A673 (cell line): ENCODE measurements around the gene ZSWIM5. TPM values are rescaled to one million over a fixed set of nuclear protein-coding genes. Genes with fewer than 3 reads are reported as not detected.
"Not testable (repeated sequence)": the region's sequence is repeated elsewhere in the genome, so short reads cannot be mapped to it uniquely, and the experiment has no call there.

Source experiments
- BruUV-seq: library from RNA; stranded (reverse); fragments of 400-500 nt; replicated peaks from 2 replicates; lab custom pipeline; 2021; lab: Mats Ljungman, UMichigan
- CTCF ChIA-PET: fragments of 300-600 bp; sonication (Branson Sonifier 250); formaldehyde crosslinking; loops from one replicate; lab custom pipeline; 2022; ENCODE audit warnings: antibody characterized with exemption; lab: Charles Lee
- POLR2A ChIA-PET: fragments of 300-600 bp; sonication (Branson Sonifier 250); formaldehyde crosslinking; loops from one replicate; lab custom pipeline; 2022; ENCODE audit warnings: antibody characterized with exemption; ENCODE audit not compliant: low non-redundant PET; lab: Charles Lee
- DNase-seq: peaks from one replicate; pipeline ENCODE4 v3.0.0-alpha.2; 2015; ENCODE audit warnings: low spot score
- H3K27ac ChIP-seq: fragments of 200-600 bp; sonication (generic); 2 replicates; pipeline ENCODE4 v1.5.1; 2016; ENCODE audit warnings: mixed run types, low read depth, mild to moderate bottlenecking, mixed read lengths, antibody characterized with exemption, low read length; ENCODE audit not compliant: poor library complexity, severe bottlenecking
- H3K27me3 ChIP-seq: fragments of 200-600 bp; sonication (generic); replicated peaks from 2 replicates; pipeline ENCODE4 v1.6.1; 2017; ENCODE audit warnings: mixed run types, low read depth, mild to moderate bottlenecking, mixed read lengths, antibody characterized with exemption, low read length; ENCODE audit not compliant: insufficient read depth, poor library complexity
- H3K36me3 ChIP-seq: fragments of 200-600 bp; sonication (generic); 2 replicates; pipeline ENCODE4 v1.6.1; 2016; ENCODE audit warnings: mixed run types, mild to moderate bottlenecking, mixed read lengths, antibody characterized with exemption, low read length; ENCODE audit not compliant: insufficient read depth, poor library complexity, severe bottlenecking
- H3K4me1 ChIP-seq: fragments of 200-600 bp; sonication (generic); 2 replicates; pipeline ENCODE4 v1.6.1; 2017; ENCODE audit warnings: mixed run types, mild to moderate bottlenecking, mixed read lengths, antibody characterized with exemption, low read length; ENCODE audit not compliant: insufficient read depth, poor library complexity, severe bottlenecking
- H3K4me3 ChIP-seq: fragments of 200-600 bp; sonication (generic); 2 replicates; pipeline ENCODE4 v1.5.1; 2016; ENCODE audit warnings: low read depth, mixed run types, mild to moderate bottlenecking, mixed read lengths, low read length; ENCODE audit not compliant: poor library complexity, severe bottlenecking
- H3K9me3 ChIP-seq: fragments of 200-600 bp; sonication (generic); 2 replicates; pipeline ENCODE4 v1.6.1; 2016; ENCODE audit warnings: mixed run types, low read depth, mild to moderate bottlenecking, mixed read lengths, antibody characterized with exemption, low read length; ENCODE audit not compliant: poor library complexity, severe bottlenecking
- EZH2 ChIP-seq: fragments of 200-600 bp; sonication (generic); IDR thresholded peaks from 2 replicates; pipeline ENCODE4 v1.6.1; 2017; ENCODE audit warnings: borderline replicate concordance, low read depth, mild to moderate bottlenecking, mixed read lengths, antibody characterized with exemption, low read length; ENCODE audit not compliant: poor library complexity, severe bottlenecking
- intact Hi-C: fragments of 100-400 bp; cut with micrococcal nuclease; formaldehyde crosslinking; loops from one replicate; pipeline ENCODE4 v1.10.0; 2022; ENCODE audit not compliant: unreplicated experiment
- total RNA-seq: library from RNA; stranded (reverse); gene quantifications from 2 replicates; pipeline ENCODE4 v1.2.3, GENCODE V29; 2021
- TF ChIP-seq, protein P1 (sequence below): fragments of 300-800, 200-600 bp; sonication (generic); conservative IDR thresholded peaks from 2 replicates; pipeline ENCODE4 v1.5.1; 2017; ENCODE audit warnings: low read depth, mild to moderate bottlenecking, antibody characterized with exemption, low read length, moderate library complexity, mixed read lengths

ZSWIM5 gene
- total RNA-seq, 1 experiment from 2014 or later: 0.67 TPM

DNA sequence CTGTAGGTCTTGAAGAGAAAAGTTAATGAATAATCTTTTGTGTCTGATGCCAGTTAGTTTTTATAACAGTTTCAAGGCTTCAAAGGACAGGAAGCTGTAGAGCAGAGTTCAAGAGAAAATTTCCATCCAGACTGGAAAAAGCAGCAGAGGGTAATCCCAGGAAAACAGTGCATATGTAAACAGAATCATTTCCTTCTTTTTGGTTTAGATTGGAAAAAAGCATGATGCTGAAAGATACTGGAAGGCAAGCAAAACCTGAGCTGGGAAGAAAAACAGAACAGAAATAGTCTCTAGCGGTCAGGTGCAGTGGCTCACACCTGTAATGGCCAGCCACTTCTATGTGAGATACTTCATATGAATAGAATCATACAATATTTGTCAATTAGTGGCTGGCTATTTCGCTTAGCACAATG is 71.9 kb downstream of the ZSWIM5 start:
- POLR2A ChIA-PET: no interaction called here
- no peak overlapping the region for H3K4me3 ChIP-seq
- no peaks in the 10 kb centered on the region for H3K9me3 ChIP-seq
- intact Hi-C loops: no loop called here
- CTCF ChIA-PET: interaction anchor here (0.6 kb wide), 1 partner anchor 169 kb away, joined by 4 read pairs; no protein-coding TSS in a partner anchor
- BruUV-seq: no TSS peak
- no peaks in the 10 kb centered on the region for H3K27me3 ChIP-seq
- no peak overlapping the region for H3K27ac ChIP-seq
- no peak for DNase-seq
- no peaks in the 10 kb centered on the region for H3K4me1 ChIP-seq
- no peaks in the 10 kb centered on the region for H3K36me3 ChIP-seq
- TF ChIP-seq, protein P1, sequence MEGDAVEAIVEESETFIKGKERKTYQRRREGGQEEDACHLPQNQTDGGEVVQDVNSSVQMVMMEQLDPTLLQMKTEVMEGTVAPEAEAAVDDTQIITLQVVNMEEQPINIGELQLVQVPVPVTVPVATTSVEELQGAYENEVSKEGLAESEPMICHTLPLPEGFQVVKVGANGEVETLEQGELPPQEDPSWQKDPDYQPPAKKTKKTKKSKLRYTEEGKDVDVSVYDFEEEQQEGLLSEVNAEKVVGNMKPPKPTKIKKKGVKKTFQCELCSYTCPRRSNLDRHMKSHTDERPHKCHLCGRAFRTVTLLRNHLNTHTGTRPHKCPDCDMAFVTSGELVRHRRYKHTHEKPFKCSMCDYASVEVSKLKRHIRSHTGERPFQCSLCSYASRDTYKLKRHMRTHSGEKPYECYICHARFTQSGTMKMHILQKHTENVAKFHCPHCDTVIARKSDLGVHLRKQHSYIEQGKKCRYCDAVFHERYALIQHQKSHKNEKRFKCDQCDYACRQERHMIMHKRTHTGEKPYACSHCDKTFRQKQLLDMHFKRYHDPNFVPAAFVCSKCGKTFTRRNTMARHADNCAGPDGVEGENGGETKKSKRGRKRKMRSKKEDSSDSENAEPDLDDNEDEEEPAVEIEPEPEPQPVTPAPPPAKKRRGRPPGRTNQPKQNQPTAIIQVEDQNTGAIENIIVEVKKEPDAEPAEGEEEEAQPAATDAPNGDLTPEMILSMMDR: no peak
- no peak for TF ChIP-seq EZH2

DNA sequence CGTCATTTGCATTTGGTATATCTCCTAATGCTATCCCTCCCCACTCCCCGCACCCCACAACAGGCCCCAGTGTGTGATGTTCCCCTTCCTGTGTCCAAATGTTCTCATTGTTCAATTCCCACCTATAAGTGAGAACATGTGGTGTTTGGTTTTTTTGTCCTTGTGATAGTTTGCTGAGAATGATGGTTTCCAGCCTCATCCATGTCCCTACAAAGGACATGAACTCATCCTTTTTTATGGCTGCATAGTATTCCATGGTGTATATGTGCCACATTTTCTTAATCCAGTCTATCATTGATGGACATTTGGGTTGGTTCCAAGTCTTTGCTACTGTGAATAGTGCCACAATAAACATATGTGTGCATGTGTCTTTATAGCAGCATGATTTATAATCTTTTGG is 73.7 kb downstream of the ZSWIM5 start:
- POLR2A ChIA-PET: interaction anchor here (0.5 kb wide), 1 partner anchor 24 kb away, joined by 3 read pairs; no protein-coding TSS in a partner anchor
- intact Hi-C loops, H3K27me3 ChIP-seq, CTCF ChIA-PET, BruUV-seq, H3K36me3 ChIP-seq, DNase-seq, H3K27ac ChIP-seq, H3K9me3 ChIP-seq, H3K4me1 ChIP-seq, H3K4me3 ChIP-seq: not testable (repeated sequence)

DNA sequence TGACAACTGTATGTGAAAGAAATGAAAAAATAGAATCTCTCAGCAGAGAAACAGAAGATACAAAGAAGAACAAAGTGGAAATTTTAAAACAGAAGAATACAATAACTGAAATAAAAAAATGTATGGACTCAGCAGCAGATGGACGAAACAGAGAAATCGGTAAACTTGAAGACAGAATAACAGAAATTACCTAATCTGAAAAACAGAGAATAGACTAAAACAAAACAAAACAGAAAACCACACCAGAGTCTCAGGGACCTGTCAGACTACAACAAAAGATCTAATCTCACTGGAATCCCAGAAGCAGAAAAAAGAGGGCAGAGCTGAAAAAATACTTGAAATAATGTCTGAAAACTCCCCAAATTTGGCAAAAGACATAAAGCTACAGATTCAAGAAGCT is 83.0 kb downstream of the ZSWIM5 start:
- Histone ChIP-seq H3K36me3 (no peaks in the 10 kb centered on the region), H3K4me3 (no peak overlapping the region), H3K9me3 (no peaks in the 10 kb centered on the region), H3K27me3 (peaks cover 15% of the 10 kb centered on the region), H3K27ac (no peak overlapping the region), H3K4me1 (no peaks in the 10 kb centered on the region)
- CTCF ChIA-PET: no interaction called here
- intact Hi-C loops: no loop called here
- no TSS peak for BruUV-seq
- DNase-seq: no peak
- TF ChIP-seq, protein P1: no peak
- POLR2A ChIA-PET: no interaction called here

DNA sequence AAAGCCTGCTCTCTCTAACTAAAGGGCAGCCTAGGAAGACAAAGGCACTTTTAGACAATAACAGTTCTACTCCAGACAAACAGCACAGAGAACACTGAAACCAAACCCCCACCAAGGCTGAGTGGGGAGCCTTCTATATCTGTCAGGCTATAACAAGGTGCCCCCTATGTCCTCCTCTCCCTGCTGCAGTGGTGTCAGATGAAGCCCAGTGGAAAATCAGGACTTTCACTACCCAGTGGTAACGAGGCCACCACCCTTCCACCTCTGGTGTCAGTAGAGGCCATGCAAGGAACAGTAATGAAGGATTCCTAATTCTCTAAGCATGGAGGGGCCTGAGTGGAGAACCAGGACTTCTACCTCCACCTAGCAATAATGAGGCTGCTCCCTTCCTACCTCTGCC is 83.7 kb downstream of the ZSWIM5 start:
- no peaks in the 10 kb centered on the region for H3K36me3 ChIP-seq
- CTCF ChIA-PET: no interaction called here
- no peak overlapping the region for H3K4me3 ChIP-seq
- H3K27ac ChIP-seq: no peak overlapping the region
- no peak for DNase-seq
- TF ChIP-seq EZH2: no peak
- TF ChIP-seq, protein P1: no peak
- no peaks in the 10 kb centered on the region for H3K9me3 ChIP-seq
- H3K27me3 ChIP-seq: peaks cover 15% of the 10 kb centered on the region
- POLR2A ChIA-PET: no interaction called here
- H3K4me1 ChIP-seq: no peaks in the 10 kb centered on the region
- intact Hi-C loops: no loop called here
- BruUV-seq: no TSS peak
